Glomerular endothelial cell (primary cell): ENCODE data around the gene S100A1. TPM values are rescaled to one million over a fixed set of nuclear protein-coding genes. Genes with fewer than 3 reads are reported as not detected.

Source experiments
- DNase-seq: peaks from one replicate; pipeline ENCODE4 v3.0.0-alpha.2; 2011; ENCODE audit warnings: low read depth, low spot score; ENCODE audit errors: extremely low read depth
- total RNA-seq: library from RNA; depleted of rRNA; stranded (reverse); fragments of >200 nt; gene quantifications from 2 replicates; pipeline ENCODE4 v1.2.3, GENCODE V29; 2015

Gene S100A1
- total RNA-seq, 1 donor from 2014 or later, result not detected

DNA sequence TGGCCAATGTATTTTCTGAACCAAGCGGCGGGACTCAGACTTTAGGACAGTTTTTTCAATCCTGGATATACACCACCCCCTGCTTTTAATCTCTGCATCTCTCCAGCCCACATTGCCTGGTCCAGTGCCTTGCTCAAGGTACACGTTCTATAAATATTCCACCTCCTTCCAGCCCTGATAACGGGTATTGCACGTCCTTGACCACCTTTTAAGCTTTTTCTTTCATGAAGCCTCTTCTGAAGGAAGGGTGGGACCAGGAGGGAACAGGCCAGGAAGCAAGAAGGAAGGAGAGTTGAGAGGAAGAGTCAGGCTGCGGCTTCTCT lies 18.7 kb upstream of the S100A1 start:
- no peak for DNase-seq

GRCh38 chr1:153610334-153610733 lies 17.9 kb upstream of the S100A1 start:
- no peak for DNase-seq

GRCh38 chr1:153610811-153611301 lies 17.4 kb upstream of the S100A1 start:
- no peak for DNase-seq

- DNase-seq, result no peak
Observed at GRCh38 chr1:153611356-153611755, 16.9 kb upstream of the S100A1 start.

DNA sequence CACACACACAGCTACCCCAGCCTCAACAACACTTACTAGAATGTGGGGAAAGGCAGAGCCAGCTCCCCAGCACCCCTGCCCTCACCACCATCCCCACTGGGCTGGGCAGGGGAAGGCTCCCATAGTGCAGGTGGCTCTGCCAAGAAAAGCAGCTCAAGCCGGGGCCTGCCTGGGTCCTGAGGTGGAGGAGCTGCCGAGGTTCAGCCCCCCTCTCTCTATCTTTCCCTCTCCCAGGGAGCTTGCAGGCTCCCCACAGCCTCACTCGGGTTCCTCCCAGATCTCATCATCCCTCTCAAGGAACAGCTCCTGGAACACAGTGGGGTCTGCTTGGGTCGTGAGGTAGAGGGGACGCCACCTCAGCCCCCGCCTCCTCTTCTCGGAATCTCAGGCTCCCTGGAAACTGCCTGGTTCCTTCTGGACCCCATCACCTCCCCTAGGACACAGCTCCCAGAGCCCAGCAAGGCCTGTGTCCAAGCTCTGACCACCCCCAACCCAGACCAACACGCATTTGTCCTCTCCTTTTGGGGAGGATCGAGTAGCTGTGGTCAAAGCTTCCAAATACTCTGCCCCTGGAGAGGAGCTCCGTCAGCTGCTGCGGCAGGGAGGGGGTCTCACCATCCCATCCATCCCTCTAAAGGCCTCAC lies 16.0 kb upstream of the S100A1 start:
- DNase-seq, result no peak

DNA sequence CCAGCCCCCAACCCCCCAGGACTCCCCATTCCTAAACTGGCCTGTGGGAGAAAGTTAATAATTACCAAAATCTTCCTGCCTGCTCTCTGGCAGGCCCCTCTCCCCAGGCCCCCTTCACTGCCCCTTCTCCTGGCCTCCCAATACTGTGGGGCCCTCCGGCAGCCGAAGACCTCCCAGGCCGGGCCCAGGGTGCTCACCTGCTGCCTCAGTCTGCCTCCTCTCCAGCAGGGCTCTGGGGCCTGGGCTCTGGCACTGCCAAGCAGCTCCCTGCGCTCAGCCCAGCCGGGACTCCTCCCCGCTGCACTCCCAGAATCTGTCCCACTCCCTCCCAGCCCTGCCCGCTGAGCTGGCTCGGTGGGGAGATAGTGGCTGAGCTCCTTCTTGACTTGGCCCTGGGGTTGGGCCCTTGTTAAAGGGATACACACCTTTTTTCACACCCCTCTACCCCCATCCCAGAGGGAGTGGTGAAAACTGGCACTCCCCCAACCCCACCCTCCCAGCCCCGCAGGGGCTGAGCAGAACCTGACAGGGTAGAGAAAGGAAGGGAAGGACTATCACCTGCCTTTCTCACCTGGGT lies 15.4 kb upstream of the S100A1 start, which contains the start of gene S100A16:
Gene S100A16 (minus strand): TSS at position 383 of the 577 bp plus-strand sequence. CDS start 4,986 bp downstream, outside the sequence.
- no peak for DNase-seq

GRCh38 chr1:153613406-153613805 lies 14.8 kb upstream of the S100A1 start:
- DNase-seq, result no peak

GRCh38 chr1:153614189-153614900 lies 13.9 kb upstream of the S100A1 start:
- DNase-seq, result no peak

DNA sequence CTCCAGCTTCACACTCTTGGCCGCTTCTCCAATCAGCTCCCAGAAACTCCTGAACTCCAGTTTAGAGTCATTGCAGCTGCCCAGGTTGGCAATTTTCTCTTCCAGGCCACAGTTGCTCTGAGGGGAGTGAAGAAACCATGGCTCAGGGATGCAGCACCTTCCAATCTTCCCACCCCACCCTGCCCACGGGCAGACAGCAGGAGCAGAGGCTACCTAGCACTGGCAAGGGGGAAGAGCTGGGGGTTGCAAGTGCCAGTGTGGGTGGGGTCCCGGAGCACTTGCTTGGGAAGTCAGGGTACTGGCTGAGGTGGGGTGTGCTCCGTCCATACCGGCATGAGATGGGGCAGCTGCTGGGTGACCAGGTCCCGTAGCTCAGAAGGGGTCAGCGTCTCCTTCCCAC lies 13.3 kb upstream of the S100A1 start:
- no peak for DNase-seq

DNA sequence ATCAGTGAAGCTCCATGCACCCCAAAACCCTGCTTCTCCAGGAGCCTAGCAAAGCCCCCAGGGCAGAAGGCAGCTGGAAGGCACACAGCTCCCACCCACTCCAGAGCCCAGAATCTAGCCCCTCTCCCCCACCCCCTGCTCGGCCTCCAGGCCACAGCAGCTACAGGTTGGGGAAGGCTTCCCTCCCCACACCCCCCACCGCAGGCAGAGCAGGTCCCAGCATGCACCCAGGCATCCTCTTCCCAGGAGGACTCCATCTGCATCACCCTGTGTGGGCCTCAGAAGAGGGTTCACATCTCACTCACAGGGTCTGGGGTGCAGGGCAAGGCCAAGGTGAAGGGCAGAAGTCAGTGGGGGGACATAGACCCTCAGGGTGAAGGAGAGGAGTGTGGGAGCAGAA lies 12.8 kb upstream of the S100A1 start:
- no peak for DNase-seq

DNA sequence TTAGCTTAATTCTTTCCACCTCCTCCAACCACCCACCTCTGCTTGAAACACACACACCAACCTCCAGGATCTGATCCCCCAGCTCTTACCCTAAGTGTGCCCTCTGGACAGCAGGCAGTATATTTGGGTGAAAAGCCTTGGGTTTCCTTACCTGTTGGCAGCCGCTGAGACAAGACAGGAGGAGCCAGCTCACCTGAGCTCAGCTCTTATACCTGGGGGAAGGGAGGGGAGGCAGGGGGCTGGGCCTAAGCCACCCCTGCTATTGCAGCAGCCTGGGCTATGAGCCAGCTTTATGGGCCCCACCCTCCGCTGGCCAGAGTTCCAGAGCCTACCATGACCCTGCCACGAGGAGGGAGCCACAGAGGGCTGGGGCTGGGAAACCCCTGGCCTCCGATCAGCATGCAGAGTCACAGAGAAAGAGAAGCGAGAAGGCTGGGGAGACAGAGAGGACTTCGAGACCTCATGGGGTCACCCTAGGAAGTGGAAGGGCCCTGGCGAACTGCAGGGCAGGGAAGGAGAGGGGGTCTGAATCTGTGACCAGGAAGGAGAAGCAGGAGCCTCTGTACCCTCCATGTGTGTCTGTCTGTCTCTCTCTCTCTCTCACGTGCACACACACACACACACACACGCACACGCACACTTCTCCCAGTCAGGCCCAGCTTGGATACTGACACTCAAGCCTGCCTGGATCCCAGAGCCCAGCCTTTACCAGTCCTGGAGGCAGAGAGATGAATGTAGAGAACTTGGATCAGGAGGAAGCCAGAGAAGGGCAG lies 11.9 kb upstream of the S100A1 start, which contains the start of gene S100A14:
Gene S100A14 (minus strand): TSS at position 182 of the 773 bp plus-strand sequence. CDS start 467 bp downstream, outside the sequence.
- DNase-seq, result no peak

DNA sequence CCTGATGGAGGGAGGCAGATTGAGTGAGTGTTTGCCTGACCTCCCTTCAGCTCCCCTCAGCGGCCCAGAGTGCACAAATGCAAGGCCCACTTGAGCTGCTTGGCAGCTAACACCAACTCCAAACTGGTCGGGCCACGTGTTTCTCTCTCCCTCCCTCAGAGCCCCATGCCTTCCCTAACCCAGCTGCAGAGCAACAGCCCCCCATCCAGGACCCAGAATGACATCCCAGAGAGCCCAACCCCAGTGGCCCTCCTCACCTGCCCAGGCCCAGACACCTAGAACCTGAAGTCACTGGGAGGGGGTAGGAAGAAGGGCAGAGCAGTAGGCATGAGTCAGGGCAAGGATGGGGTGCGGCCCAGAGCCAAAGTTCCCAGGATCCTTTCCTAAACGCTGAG lies 11.3 kb upstream of the S100A1 start:
- DNase-seq, result no peak

GRCh38 chr1:153617663-153618062 lies 10.6 kb upstream of the S100A1 start:
- no peak for DNase-seq

- DNase-seq, result no peak
Observed at GRCh38 chr1:153619171-153619570, 9.1 kb upstream of the S100A1 start.

DNA sequence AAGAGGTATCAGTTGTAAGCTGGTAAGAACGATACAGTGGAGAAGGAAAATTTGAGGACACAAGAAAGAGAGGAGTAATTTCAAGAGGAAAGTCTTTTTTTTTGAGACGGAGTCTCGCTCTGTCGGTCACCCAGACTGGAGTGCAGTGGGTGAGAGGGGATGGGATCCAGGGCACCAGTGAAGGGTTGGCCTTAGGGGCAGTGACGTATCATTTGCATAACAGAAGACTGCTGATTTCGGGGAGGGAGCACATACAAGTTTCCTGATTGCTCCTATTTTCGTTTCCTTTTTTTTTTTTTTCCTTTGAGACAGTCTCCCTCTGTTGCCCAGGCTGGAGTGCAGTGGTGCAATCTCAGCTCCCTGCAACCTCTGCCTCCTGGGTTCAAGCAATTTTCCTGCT lies 5.1 kb upstream of the S100A1 start:
- no peak for DNase-seq

DNA sequence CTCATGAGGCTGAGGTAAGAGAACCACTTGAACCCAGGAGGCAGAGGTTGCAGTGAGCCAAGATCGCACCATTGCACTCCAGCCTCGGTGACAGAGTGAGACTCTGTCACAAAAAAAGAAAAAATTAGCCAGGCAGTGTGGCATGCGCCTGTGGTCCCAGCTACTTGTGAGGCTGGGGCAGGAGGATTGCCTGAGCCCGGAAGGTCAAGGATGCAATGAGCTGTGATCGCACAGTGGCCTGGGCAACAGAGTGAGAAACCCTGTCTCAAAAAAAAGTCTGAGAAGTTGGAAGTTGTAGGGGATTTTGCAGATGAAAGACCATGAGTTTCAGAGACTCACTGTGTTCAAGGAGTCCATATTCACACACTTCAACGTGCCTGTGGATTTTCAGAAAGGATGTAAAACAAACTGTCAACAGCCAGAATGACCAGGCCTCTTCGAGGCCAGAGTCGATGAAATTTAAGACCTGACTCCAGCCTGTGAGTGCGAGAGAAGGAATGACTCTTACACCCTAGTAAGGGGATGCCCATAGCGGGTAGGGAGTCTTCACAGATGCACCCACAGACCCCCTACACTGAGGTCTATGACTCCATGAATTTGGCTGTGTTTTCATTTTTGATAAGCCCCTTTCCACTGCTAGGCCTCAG lies 3.1 kb upstream of the S100A1 start:
- no peak for DNase-seq

GRCh38 chr1:153626477-153626903 lies 1.7 kb upstream of the S100A1 start:
- no peak for DNase-seq

- DNase-seq, result peak; percentile 67
Observed at GRCh38 chr1:153626904-153627714, 1.1 kb upstream of the S100A1 start, which contains the start of gene S100A13. TSS of gene S100A13 (minus strand) at chr1:153627505. CDS start at chr1:153626472, 1,033 bp downstream.

GRCh38 chr1:153628638-153629342 lies 556 bp downstream of the S100A1 start:
- no peak for DNase-seq
